NT2/D1 (cell line): ENCODE data around the gene SSTR1.

ENCODE experiments used
- DNase-seq: peaks from one replicate; pipeline ENCODE4 v3.0.0-alpha.2; 2011; ENCODE audit warnings: low read depth, low spot score
- H3K27me3 ChIP-seq: 2 replicates; pipeline ENCODE4 v1.6.0; 2011; ENCODE audit warnings: mild to moderate bottlenecking; ENCODE audit not compliant: insufficient read length, insufficient read depth
- H3K36me3 ChIP-seq: 2 replicates; pipeline ENCODE4 v1.6.1; 2011; ENCODE audit warnings: mild to moderate bottlenecking, low read length, mixed read lengths; ENCODE audit not compliant: insufficient read depth, insufficient read length
- H3K4me1 ChIP-seq: 2 replicates; pipeline ENCODE4 v1.5.1; 2011; ENCODE audit not compliant: insufficient read depth, insufficient read length
- H3K4me3 ChIP-seq: 2 replicates; pipeline ENCODE4 v1.5.1; 2011; ENCODE audit warnings: low read depth; ENCODE audit not compliant: insufficient read length
- H3K9ac ChIP-seq: 2 replicates; pipeline ENCODE4 v1.6.0; 2011; ENCODE audit warnings: low read depth; ENCODE audit not compliant: insufficient read length
- H3K9me3 ChIP-seq: 2 replicates; pipeline ENCODE4 v1.5.1; 2011; ENCODE audit warnings: mild to moderate bottlenecking, low read length; ENCODE audit not compliant: insufficient read depth
- SUZ12 ChIP-seq: IDR thresholded peaks from 2 replicates; pipeline ENCODE4 v1.6.1; 2011; ENCODE audit not compliant: insufficient read length, insufficient read depth; ENCODE audit errors: extremely low read depth
- YY1 ChIP-seq: IDR thresholded peaks from 2 replicates; pipeline ENCODE4 v1.6.1; 2011; ENCODE audit not compliant: insufficient read length, insufficient read depth
- ZNF274 ChIP-seq: IDR thresholded peaks from 2 replicates; pipeline ENCODE4 v1.6.1; 2011; ENCODE audit warnings: mild to moderate bottlenecking, low read depth, low read length

Gene SSTR1

DNA sequence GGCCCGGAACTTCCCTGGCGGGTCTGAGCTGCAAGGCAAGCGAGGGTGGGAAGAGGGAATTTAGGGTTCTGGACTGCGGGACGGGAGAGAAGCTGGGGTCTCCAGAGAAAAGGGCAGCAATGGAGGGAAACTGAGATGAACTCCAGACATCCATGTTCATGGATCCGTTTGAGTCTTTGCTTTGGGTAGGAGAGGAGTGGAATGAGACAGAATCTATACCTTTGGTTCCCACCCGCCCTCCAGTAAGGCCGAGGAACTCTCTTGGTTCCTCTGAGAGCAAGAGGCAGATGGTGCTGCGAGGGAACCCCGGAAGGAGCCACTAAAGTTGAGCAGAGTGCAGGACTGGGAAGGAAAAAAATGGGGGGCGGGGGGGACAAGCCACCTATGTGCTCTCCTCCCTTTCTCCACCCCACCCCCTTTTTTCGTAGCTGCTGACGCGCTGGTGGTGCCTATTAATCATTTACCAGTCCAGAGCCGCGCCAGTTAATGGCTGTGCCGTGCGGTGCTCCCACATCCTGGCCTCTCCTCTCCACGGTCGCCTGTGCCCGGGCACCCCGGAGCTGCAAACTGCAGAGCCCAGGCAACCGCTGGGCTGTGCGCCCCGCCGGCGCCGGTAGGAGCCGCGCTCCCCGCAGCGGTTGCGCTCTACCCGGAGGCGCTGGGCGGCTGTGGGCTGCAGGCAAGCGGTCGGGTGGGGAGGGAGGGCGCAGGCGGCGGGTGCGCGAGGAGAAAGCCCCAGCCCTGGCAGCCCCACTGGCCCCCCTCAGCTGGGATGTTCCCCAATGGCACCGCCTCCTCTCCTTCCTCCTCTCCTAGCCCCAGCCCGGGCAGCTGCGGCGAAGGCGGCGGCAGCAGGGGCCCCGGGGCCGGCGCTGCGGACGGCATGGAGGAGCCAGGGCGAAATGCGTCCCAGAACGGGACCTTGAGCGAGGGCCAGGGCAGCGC is 1.2 kb downstream of the SSTR1 start:
- Histone ChIP-seq H3K36me3 (no peaks in the 10 kb centered on the region), H3K9me3 (peaks cover 7% of the 10 kb centered on the region; the same call in 1 of the 2 replicates), H3K9ac (no peak overlapping the region), H3K4me3 (no peak overlapping the region), H3K4me1 (no peaks in the 10 kb centered on the region), H3K27me3 (peaks cover 6% of the 10 kb centered on the region)
- no peak for DNase-seq
- no peak for TF ChIP-seq YY1
- no peak for TF ChIP-seq SUZ12
- no peak for TF ChIP-seq ZNF274

DNA sequence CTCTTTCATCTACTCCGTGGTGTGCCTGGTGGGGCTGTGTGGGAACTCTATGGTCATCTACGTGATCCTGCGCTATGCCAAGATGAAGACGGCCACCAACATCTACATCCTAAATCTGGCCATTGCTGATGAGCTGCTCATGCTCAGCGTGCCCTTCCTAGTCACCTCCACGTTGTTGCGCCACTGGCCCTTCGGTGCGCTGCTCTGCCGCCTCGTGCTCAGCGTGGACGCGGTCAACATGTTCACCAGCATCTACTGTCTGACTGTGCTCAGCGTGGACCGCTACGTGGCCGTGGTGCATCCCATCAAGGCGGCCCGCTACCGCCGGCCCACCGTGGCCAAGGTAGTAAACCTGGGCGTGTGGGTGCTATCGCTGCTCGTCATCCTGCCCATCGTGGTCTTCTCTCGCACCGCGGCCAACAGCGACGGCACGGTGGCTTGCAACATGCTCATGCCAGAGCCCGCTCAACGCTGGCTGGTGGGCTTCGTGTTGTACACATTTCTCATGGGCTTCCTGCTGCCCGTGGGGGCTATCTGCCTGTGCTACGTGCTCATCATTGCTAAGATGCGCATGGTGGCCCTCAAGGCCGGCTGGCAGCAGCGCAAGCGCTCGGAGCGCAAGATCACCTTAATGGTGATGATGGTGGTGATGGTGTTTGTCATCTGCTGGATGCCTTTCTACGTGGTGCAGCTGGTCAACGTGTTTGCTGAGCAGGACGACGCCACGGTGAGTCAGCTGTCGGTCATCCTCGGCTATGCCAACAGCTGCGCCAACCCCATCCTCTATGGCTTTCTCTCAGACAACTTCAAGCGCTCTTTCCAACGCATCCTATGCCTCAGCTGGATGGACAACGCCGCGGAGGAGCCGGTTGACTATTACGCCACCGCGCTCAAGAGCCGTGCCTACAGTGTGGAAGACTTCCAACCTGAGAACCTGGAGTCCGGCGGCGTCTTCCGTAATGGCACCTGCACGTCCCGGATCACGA is 2.2 kb downstream of the SSTR1 start:
- H3K36me3 ChIP-seq: no peaks in the 10 kb centered on the region
- peaks cover 7% of the 10 kb centered on the region; the same call in 1 of the 2 replicates for H3K9me3 ChIP-seq
- no peaks in the 10 kb centered on the region for H3K4me1 ChIP-seq
- TF ChIP-seq ZNF274 (no peak), SUZ12 (no peak), YY1 (no peak)
- H3K4me3 ChIP-seq: no peak overlapping the region
- H3K9ac ChIP-seq: no peak overlapping the region
- no peak for DNase-seq
- H3K27me3 ChIP-seq: peaks cover 6% of the 10 kb centered on the region

DNA sequence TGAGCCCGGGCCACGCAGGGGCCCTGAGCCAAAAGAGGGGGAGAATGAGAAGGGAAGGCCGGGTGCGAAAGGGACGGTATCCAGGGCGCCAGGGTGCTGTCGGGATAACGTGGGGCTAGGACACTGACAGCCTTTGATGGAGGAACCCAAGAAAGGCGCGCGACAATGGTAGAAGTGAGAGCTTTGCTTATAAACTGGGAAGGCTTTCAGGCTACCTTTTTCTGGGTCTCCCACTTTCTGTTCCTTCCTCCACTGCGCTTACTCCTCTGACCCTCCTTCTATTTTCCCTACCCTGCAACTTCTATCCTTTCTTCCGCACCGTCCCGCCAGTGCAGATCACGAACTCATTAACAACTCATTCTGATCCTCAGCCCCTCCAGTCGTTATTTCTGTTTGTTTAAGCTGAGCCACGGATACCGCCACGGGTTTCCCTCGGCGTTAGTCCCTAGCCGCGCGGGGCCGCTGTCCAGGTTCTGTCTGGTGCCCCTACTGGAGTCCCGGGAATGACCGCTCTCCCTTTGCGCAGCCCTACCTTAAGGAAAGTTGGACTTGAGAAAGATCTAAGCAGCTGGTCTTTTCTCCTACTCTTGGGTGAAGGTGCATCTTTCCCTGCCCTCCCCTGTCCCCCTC is 3.0 kb downstream of the SSTR1 start:
- H3K9me3 ChIP-seq: peaks cover 7% of the 10 kb centered on the region; the same call in 1 of the 2 replicates
- no peak overlapping the region for H3K4me3 ChIP-seq
- no peak for TF ChIP-seq ZNF274
- no peak for TF ChIP-seq SUZ12
- no peak for TF ChIP-seq YY1
- peaks cover 6% of the 10 kb centered on the region for H3K27me3 ChIP-seq
- DNase-seq: no peak
- no peak overlapping the region for H3K9ac ChIP-seq
- H3K4me1 ChIP-seq: no peaks in the 10 kb centered on the region
- no peaks in the 10 kb centered on the region for H3K36me3 ChIP-seq

DNA sequence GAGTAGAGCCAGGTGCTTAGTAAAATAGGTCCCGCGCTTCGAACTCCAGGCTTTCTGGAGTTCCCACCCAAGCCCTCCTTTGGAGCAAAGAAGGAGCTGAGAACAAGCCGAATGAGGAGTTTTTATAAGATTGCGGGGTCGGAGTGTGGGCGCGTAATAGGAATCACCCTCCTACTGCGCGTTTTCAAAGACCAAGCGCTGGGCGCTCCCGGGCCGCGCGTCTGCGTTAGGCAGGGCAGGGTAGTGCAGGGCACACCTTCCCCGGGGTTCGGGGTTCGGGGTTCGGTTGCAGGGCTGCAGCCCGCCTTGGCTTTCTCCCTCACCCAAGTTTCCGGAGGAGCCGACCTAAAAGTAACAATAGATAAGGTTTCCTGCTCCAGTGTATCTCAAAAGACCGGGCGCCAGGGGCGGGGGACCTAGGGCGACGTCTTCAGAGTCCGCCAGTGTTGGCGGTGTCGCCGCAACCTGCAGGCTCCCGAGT is 3.6 kb downstream of the SSTR1 start:
- peaks cover 6% of the 10 kb centered on the region for H3K27me3 ChIP-seq
- no peaks in the 10 kb centered on the region for H3K4me1 ChIP-seq
- H3K9me3 ChIP-seq: peaks cover 7% of the 10 kb centered on the region; the same call in 1 of the 2 replicates
- H3K9ac ChIP-seq: no peak overlapping the region
- DNase-seq: no peak
- H3K4me3 ChIP-seq: no peak overlapping the region
- TF ChIP-seq ZNF274 (no peak), YY1 (no peak), SUZ12 (no peak)
- no peaks in the 10 kb centered on the region for H3K36me3 ChIP-seq

DNA sequence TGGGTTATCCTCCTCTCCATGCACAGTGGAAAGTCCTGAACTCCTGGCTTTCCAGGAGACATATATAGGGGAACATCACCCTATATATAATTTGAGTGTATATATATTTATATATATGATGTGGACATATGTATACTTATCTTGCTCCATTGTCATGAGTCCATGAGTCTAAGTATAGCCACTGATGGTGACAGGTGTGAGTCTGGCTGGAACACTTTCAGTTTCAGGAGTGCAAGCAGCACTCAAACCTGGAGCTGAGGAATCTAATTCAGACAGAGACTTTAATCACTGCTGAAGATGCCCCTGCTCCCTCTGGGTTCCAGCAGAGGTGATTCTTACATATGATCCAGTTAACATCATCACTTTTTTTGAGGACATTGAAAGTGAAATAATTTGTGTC is 4.4 kb downstream of the SSTR1 start:
- Histone ChIP-seq H3K4me1 (no peaks in the 10 kb centered on the region), H3K9ac (no peak overlapping the region), H3K9me3 (peaks cover 7% of the 10 kb centered on the region; the same call in 1 of the 2 replicates), H3K27me3 (peaks cover 6% of the 10 kb centered on the region), H3K36me3 (no peaks in the 10 kb centered on the region), H3K4me3 (no peak overlapping the region)
- TF ChIP-seq ZNF274 (no peak), SUZ12 (no peak), YY1 (no peak)
- DNase-seq: no peak

DNA sequence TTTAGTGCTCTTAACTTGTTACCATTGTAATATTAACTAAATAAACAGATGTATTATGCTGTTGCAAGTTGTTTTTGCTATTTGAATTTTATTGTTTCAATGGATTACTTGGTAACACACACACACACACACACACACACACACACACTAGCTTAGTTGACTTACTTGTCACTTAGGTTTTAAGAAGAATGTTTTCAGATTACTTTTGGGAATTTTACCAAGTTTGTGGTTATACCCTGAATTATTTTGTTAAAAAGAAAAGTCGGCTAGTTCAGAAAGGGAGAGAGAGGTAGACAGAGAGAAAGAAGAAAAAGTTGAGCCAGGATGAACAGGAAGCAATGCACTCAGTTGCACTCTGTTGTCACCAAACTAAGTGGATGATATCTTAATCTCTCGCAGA is 5.3 kb downstream of the SSTR1 start:
- H3K9ac ChIP-seq: no peak overlapping the region
- H3K4me1 ChIP-seq: no peaks in the 10 kb centered on the region
- H3K9me3 ChIP-seq: peaks cover 7% of the 10 kb centered on the region; the same call in 1 of the 2 replicates
- no peak for TF ChIP-seq SUZ12
- no peak for TF ChIP-seq YY1
- no peak for TF ChIP-seq ZNF274
- H3K27me3 ChIP-seq: peaks cover 6% of the 10 kb centered on the region
- H3K36me3 ChIP-seq: no peaks in the 10 kb centered on the region
- DNase-seq: no peak
- no peak overlapping the region for H3K4me3 ChIP-seq
